GM10266 (cell line): ENCODE data around the gene WNK3.

Source experiments
- DNase-seq: peaks from one replicate; pipeline ENCODE4 v3.0.0; 2012; ENCODE audit errors: extremely low spot score
- TF ChIP-seq, protein P1 (sequence below): IDR thresholded peaks from 2 replicates; pipeline ENCODE4 v1.5.1; 2012; ENCODE audit warnings: mild to moderate bottlenecking, low read depth; ENCODE audit not compliant: control insufficient read depth, insufficient read depth; ENCODE audit errors: missing control alignments

WNK3 gene

DNA sequence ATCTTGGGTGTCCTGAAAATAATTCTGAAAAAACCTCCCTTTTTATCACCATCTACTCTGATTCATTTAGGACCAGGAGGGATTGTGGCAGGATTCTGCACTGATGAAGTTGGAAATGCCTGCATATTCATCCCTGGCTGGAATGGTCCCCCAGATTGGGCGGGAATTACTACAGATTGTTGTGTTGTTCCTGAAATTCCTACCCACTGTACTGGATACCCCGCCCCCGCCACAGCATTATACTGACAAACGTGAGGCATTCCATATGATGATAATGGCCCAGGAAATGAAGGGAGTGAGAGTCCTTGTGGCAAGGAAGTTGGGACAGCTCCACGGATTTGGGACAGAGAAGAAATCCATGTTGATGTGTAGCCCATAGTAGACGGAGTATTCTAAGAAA, 159.6 kb downstream of the WNK3 start:
- DNase-seq, result no peak
- TF ChIP-seq, protein P1, sequence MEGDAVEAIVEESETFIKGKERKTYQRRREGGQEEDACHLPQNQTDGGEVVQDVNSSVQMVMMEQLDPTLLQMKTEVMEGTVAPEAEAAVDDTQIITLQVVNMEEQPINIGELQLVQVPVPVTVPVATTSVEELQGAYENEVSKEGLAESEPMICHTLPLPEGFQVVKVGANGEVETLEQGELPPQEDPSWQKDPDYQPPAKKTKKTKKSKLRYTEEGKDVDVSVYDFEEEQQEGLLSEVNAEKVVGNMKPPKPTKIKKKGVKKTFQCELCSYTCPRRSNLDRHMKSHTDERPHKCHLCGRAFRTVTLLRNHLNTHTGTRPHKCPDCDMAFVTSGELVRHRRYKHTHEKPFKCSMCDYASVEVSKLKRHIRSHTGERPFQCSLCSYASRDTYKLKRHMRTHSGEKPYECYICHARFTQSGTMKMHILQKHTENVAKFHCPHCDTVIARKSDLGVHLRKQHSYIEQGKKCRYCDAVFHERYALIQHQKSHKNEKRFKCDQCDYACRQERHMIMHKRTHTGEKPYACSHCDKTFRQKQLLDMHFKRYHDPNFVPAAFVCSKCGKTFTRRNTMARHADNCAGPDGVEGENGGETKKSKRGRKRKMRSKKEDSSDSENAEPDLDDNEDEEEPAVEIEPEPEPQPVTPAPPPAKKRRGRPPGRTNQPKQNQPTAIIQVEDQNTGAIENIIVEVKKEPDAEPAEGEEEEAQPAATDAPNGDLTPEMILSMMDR, result no peak

DNA sequence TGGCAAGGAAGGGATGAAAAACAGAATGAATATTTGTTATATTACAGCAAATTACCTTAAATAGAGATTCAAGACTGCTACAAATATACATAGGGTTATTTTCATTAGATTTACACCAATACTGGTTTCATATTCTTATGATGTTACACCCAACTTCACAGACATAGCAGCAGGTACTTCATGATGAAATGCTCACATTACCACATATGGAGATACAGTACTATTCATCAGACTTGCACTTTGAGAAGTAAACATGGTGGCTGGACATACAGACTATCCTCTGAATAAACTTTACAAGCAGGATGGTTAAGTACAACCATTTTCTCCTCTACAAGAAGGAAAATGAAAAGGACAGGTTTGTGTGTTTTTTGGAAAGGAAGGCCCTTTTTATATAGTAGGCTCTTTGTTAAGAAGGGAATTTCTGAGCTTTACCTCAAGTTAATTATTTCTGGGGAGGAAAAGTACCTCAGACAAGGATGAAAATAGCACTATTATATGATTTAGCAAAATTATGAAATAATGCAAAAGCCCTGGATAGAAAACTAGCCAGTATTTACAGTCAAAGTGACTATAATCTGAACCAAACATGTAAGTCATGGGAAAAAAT, 162.8 kb downstream of the WNK3 start:
- TF ChIP-seq, protein P1, result no peak
- DNase-seq, result no peak

DNA sequence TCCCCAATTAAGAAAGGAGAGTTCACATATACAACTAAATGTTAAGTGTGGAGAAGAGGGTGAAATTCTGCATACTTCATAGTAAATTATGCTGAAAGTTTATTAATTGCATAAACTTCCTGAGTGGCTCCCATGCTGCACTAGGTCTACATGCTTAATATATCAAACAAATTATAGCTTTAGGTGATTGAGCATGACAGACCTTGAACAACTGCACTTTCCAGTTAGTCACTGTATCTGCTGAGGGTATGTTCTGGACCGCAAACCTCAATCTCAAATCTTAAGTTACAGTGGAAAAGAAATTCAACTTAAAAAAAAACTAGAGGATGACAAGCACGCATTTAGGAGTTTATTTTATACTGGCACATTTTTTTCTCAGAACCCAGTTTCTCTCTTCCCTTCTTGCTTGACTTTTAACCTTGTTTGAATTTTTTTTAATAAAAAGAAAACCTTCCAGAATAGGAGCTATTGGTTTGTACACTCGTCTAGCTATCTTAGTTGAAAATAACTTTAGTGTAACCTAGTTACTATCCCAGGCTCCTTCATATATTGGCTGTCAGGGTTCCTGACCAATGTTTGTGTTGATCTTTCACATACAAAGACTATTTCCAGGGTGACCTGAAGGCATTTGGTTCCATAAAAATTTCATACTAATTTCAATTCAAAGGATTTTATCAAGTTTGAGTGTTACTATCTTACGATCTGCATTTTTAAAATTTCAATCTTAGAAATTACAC, 164.6 kb downstream of the WNK3 start:
- no peak for DNase-seq
- TF ChIP-seq, protein P1, result no peak

DNA sequence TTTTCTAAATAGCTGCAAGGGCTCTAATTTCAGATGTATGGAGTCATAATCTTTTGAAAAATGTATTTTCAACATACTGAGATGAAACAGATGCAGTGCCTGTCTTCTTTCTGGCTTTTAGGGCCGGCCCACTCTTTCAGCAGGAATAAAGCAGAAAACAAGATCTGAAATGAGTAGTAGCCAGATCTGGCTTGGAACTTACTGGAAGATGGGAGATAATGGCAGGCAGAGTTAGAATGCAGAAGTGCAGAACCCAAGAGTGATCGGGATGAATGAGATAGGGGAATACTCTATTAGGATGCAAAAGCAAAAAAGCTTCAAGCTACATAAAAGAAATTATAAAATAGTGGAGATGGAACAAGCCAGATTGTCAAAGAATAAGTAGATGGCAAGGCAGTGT, 173.4 kb downstream of the WNK3 start:
- TF ChIP-seq, protein P1, result no peak
- DNase-seq, result no peak

DNA sequence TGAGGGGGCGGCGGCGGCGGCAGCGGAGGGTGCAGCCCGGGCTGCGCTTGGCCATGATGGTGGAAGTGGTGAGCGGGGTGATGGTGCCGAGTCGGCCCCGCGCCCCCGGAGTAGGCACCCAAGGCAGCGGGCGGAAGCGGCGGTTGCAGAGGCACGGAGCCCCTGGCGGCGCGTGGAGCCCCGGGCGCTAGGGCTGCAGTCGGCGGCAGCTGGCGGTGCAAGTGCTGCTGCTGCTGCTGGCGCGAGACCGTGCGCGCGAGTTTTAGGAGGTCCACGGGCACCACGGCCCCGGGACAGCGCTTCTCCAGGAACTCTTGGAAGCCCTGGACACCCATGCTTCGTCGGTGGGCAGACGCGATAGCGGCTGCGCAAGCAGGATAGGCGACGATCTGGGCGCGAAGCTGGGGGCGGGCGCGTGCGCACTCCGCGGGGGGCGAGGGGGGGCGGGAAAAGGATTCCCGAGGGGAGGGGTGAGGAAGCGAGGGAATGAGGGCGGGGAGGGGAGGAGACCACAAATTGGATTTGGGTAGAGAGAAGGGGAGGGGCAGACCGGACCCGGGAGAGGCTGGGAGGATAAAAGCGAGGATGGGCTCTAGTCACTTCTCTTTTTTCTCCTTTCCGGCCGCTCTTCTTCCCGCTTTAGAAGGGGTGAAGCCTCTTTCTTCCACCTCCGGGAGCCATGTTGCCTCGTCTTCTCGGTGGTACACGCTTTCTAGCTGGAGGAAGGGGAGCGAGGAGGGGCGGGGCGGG, 174.8 kb downstream of the WNK3 start, which contains the start of gene FAM120C:
FAM120C (minus strand) TSS at position 391 of the 750 bp plus-strand sequence; CDS start at position 335, 56 bp downstream.
- DNase-seq, result peak; percentile 84
- TF ChIP-seq, protein P1, result no peak

DNA sequence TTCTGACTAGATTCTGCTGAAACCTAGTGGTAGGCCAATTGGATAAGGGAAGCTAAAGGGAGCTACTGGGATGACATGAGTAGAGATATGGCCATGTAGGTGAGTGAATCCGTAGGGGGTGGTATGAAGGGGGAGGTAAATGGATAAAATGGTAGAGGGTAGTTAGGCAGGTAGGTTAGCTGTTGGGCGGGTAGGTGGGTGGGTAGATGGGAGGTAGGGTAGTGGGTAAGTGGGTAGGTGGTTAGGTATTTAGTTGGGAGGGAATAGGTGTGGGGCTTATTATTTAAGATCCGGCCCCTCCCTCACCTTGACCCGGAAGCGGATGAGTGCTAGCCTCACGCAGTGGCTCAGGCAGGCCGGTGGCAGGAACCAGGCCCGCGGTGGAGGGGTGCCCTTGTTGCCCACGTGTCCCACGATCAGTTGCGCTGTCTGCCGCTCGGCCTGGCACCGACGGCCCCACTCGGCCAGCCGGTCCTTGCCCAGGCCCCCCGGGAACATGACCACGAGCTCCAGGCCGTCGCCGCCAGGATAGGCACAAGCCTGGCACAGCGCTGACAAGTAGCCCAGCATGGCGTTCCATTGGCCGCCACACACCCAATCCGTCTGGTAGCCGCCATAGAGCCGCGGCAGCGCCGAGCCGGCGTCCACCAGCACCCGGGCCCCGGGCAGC, 175.5 kb downstream of the WNK3 start:
- peak; percentile 51 for DNase-seq
- TF ChIP-seq, protein P1, result no peak
